Neural progenitor cell (in vitro differentiated cells): ENCODE measurements around the gene TRIAP1. TPM values are rescaled to one million over a fixed set of nuclear protein-coding genes. Genes with fewer than 3 reads are reported as not detected.

Experiments used
- DNase-seq: peaks from one replicate; pipeline ENCODE4 v3.0.0-alpha.2; 2016; ENCODE audit warnings: low spot score
- H2AFZ ChIP-seq: fragments of 200-600 bp; sonication (generic); replicated peaks from 2 replicates; pipeline ENCODE4 v1.6.1; 2016; ENCODE audit warnings: antibody characterized with exemption
- H3F3A ChIP-seq: fragments of 200-600 bp; sonication (generic); 2 replicates; pipeline ENCODE4 v1.6.1; 2016; ENCODE audit warnings: antibody characterized with exemption, low read depth
- H3K27ac ChIP-seq: fragments of 200-600 bp; sonication (generic); 2 replicates; pipeline ENCODE4 v1.5.1; 2016; ENCODE audit warnings: mild to moderate bottlenecking
- H3K27me3 ChIP-seq: fragments of 200-600 bp; sonication (generic); 2 replicates; pipeline ENCODE4 v1.6.1; 2016; ENCODE audit warnings: mild to moderate bottlenecking, moderate library complexity
- H3K36me3 ChIP-seq: fragments of 200-600 bp; sonication (generic); 2 replicates; pipeline ENCODE4 v1.5.1; 2016
- H3K4me1 ChIP-seq: fragments of 200-600 bp; sonication (generic); 2 replicates; pipeline ENCODE4 v1.6.1; 2016; ENCODE audit warnings: mixed run types
- H3K4me2 ChIP-seq: fragments of 200-600 bp; sonication (generic); 2 replicates; pipeline ENCODE4 v1.6.1; 2016
- H3K4me3 ChIP-seq: fragments of 200-600 bp; sonication (generic); 2 replicates; pipeline ENCODE4 v1.5.1; 2016
- H3K79me2 ChIP-seq: fragments of 200-600 bp; sonication (generic); 2 replicates; pipeline ENCODE4 v1.6.1; 2016; ENCODE audit warnings: low read depth
- H3K9ac ChIP-seq: fragments of 200-600 bp; sonication (generic); 2 replicates; pipeline ENCODE4 v1.6.1; 2016
- H3K9me3 ChIP-seq: fragments of 200-600 bp; sonication (generic); 2 replicates; pipeline ENCODE4 v1.5.1; 2016; ENCODE audit warnings: low read depth
- H4K20me1 ChIP-seq: fragments of 200-600 bp; sonication (generic); 2 replicates; pipeline ENCODE4 v1.6.1; 2016; ENCODE audit warnings: low read depth
- H3K27ac Mint-ChIP-seq: 3 replicates; pipeline ENCODE4 v1.8.0; 2021; ENCODE audit warnings: mixed read lengths
- H3K27me3 Mint-ChIP-seq: 2 replicates; pipeline ENCODE4 v1.8.0; 2022; ENCODE audit warnings: low read depth, mild to moderate bottlenecking, inconsistent platforms, moderate library complexity, mixed read lengths; ENCODE audit not compliant: insufficient read depth
- H3K36me3 Mint-ChIP-seq: 3 replicates; pipeline ENCODE4 v1.8.0; 2021; ENCODE audit warnings: mixed read lengths
- H3K4me1 Mint-ChIP-seq: 3 replicates; pipeline ENCODE4 v1.8.0; 2021; ENCODE audit warnings: mixed read lengths
- H3K4me3 Mint-ChIP-seq: 3 replicates; pipeline ENCODE4 v1.8.0; 2021; ENCODE audit warnings: mild to moderate bottlenecking, moderate library complexity, mixed read lengths
- H3K9me3 Mint-ChIP-seq: 3 replicates; pipeline ENCODE4 v1.8.0; 2020; ENCODE audit warnings: mixed read lengths
- CTCF ChIP-seq: fragments of 200-600 bp; sonication (generic); IDR thresholded peaks from 2 replicates; pipeline ENCODE4 v1.5.1; 2017; ENCODE audit warnings: antibody characterized with exemption, mild to moderate bottlenecking
- EZH2 ChIP-seq: fragments of 200-600 bp; sonication (generic); IDR thresholded peaks from 2 replicates; pipeline ENCODE4 v1.6.1; 2017; ENCODE audit warnings: antibody characterized with exemption, mild to moderate bottlenecking, moderate library complexity
- EZH2phosphoT487 ChIP-seq: fragments of 200-600 bp; sonication (generic); IDR thresholded peaks from 2 replicates; pipeline ENCODE4 v1.6.1; 2017; ENCODE audit warnings: antibody characterized with exemption
- total RNA-seq: library from RNA; depleted of rRNA; stranded (reverse); fragments of >200 nt; gene quantifications from 2 replicates; pipeline ENCODE4 v1.2.3, GENCODE V29; 2015; ENCODE audit warnings: low replicate concordance

Gene TRIAP1
- total RNA-seq, 1 donor from 2014 or later, result 72.1 TPM

- DNase-seq, result no peak
- H3K79me2 ChIP-seq, result peaks cover 72% of the 10 kb centered on the region
- no peaks in the 10 kb centered on the region for H3K27me3 ChIP-seq
- no peak overlapping the region for H3K4me3 ChIP-seq
- H3K4me1 Mint-ChIP-seq, result peaks cover 26% of the 10 kb centered on the region
- no peak overlapping the region for H3K27ac ChIP-seq
- H3K4me2 ChIP-seq, result no peak overlapping the region
- no peak overlapping the region for H3K9ac ChIP-seq
- peaks cover 68% of the 10 kb centered on the region for H4K20me1 ChIP-seq
- H2AFZ ChIP-seq, result no peak overlapping the region
- H3K4me1 ChIP-seq, result peaks cover 4% of the 10 kb centered on the region
- peak overlapping the region; percentile 29 for H3K27ac Mint-ChIP-seq
- no peaks in the 10 kb centered on the region for H3K9me3 ChIP-seq
- H3K4me3 Mint-ChIP-seq, result no peak overlapping the region
- H3K27me3 Mint-ChIP-seq, result peaks cover 2% of the 10 kb centered on the region
- H3K9me3 Mint-ChIP-seq, result no peaks in the 10 kb centered on the region
- TF ChIP-seq CTCF (no peak), EZH2 (no peak), EZH2phosphoT487 (no peak)
- H3K36me3 ChIP-seq, result peaks cover 16% of the 10 kb centered on the region
- H3K36me3 Mint-ChIP-seq, result peaks cover 31% of the 10 kb centered on the region
- peaks cover 61% of the 10 kb centered on the region for H3F3A ChIP-seq
Observed at GRCh38 chr12:120465756-120466155, 19.6 kb upstream of the TRIAP1 start.

GRCh38 chr12:120463712-120464111, 17.5 kb upstream of the TRIAP1 start:
- no peaks in the 10 kb centered on the region for H3K27me3 ChIP-seq
- peaks cover 57% of the 10 kb centered on the region for H3K79me2 ChIP-seq
- no peaks in the 10 kb centered on the region for H3K9me3 ChIP-seq
- no peak overlapping the region for H2AFZ ChIP-seq
- Mint-ChIP-seq H3K9me3 (no peaks in the 10 kb centered on the region), H3K27ac (no peak overlapping the region), H3K4me1 (peaks cover 22% of the 10 kb centered on the region), H3K36me3 (peaks cover 39% of the 10 kb centered on the region), H3K4me3 (no peak overlapping the region), H3K27me3 (peaks cover 2% of the 10 kb centered on the region)
- peaks cover 21% of the 10 kb centered on the region for H3K36me3 ChIP-seq
- no peak overlapping the region for H3K9ac ChIP-seq
- DNase-seq, result no peak
- peaks cover 65% of the 10 kb centered on the region for H4K20me1 ChIP-seq
- no peak overlapping the region for H3K4me3 ChIP-seq
- H3K27ac ChIP-seq, result no peak overlapping the region
- H3K4me1 ChIP-seq, result no peaks in the 10 kb centered on the region
- H3K4me2 ChIP-seq, result no peak overlapping the region
- peaks cover 66% of the 10 kb centered on the region for H3F3A ChIP-seq
- no peak for TF ChIP-seq EZH2phosphoT487
- TF ChIP-seq EZH2, result no peak
- no peak for TF ChIP-seq CTCF

GRCh38 chr12:120462099-120462640, 16.0 kb upstream of the TRIAP1 start:
- Histone ChIP-seq H3K27me3 (no peaks in the 10 kb centered on the region), H3F3A (peaks cover 73% of the 10 kb centered on the region), H3K9ac (no peak overlapping the region), H3K79me2 (peaks cover 42% of the 10 kb centered on the region), H3K27ac (no peak overlapping the region), H3K4me2 (no peak overlapping the region), H2AFZ (no peak overlapping the region), H3K4me3 (no peak overlapping the region), H3K36me3 (peaks cover 21% of the 10 kb centered on the region), H4K20me1 (peaks cover 50% of the 10 kb centered on the region), H3K4me1 (no peaks in the 10 kb centered on the region), H3K9me3 (no peaks in the 10 kb centered on the region)
- peaks cover 40% of the 10 kb centered on the region for H3K36me3 Mint-ChIP-seq
- H3K9me3 Mint-ChIP-seq, result no peaks in the 10 kb centered on the region
- H3K27me3 Mint-ChIP-seq, result peaks cover 2% of the 10 kb centered on the region
- peaks cover 12% of the 10 kb centered on the region for H3K4me1 Mint-ChIP-seq
- no peak for DNase-seq
- no peak overlapping the region for H3K4me3 Mint-ChIP-seq
- no peak overlapping the region for H3K27ac Mint-ChIP-seq
- TF ChIP-seq EZH2phosphoT487 (no peak), CTCF (no peak), EZH2 (no peak)
